HG03460 (cell line): ENCODE measurements around the gene DOK6.

Experiments used
- ATAC-seq: cut with Tn5 transposase; IDR thresholded peaks from one replicate; pipeline ENCODE4 v1.9.1; 2021; ENCODE audit not compliant: unreplicated experiment

Gene DOK6

GRCh38 chr18:69730664-69731063 is 330.0 kb downstream of the DOK6 start:
- ATAC-seq: no peak

- ATAC-seq: no peak
Measured at GRCh38 chr18:69734536-69734935, 333.8 kb downstream of the DOK6 start.

GRCh38 chr18:69736730-69737129 is 336.0 kb downstream of the DOK6 start:
- ATAC-seq: no peak

GRCh38 chr18:69737851-69738250 is 337.2 kb downstream of the DOK6 start:
- ATAC-seq: no peak

GRCh38 chr18:69747388-69747787 is 346.7 kb downstream of the DOK6 start:
- no peak for ATAC-seq

GRCh38 chr18:69752737-69753380 is 352.2 kb downstream of the DOK6 start:
- ATAC-seq: no peak

- no peak for ATAC-seq
Measured at GRCh38 chr18:69754108-69754507, 353.4 kb downstream of the DOK6 start.

- ATAC-seq: no peak
Measured at GRCh38 chr18:69755041-69755440, 354.4 kb downstream of the DOK6 start.

GRCh38 chr18:69755856-69756496 is 355.3 kb downstream of the DOK6 start:
- ATAC-seq: no peak

GRCh38 chr18:69757733-69758132 is 357.0 kb downstream of the DOK6 start:
- ATAC-seq: no peak

- ATAC-seq: no peak
Measured at GRCh38 chr18:69758458-69758857, 357.8 kb downstream of the DOK6 start.

- no peak for ATAC-seq
Measured at GRCh38 chr18:69759046-69759445, 358.4 kb downstream of the DOK6 start.

- no peak for ATAC-seq
Measured at GRCh38 chr18:69763002-69763401, 362.3 kb downstream of the DOK6 start.

- no peak for ATAC-seq
Measured at GRCh38 chr18:69763821-69764220, 363.1 kb downstream of the DOK6 start.

- ATAC-seq: no peak
Measured at GRCh38 chr18:69770238-69770637, 369.6 kb downstream of the DOK6 start.

- ATAC-seq: no peak
Measured at GRCh38 chr18:69774831-69775230, 374.1 kb downstream of the DOK6 start.

- no peak for ATAC-seq
Measured at GRCh38 chr18:69777248-69777647, 376.6 kb downstream of the DOK6 start.

- ATAC-seq: no peak
Measured at GRCh38 chr18:69778680-69779079, 378.0 kb downstream of the DOK6 start.

GRCh38 chr18:69780851-69781250 is 380.2 kb downstream of the DOK6 start:
- no peak for ATAC-seq

GRCh38 chr18:69784815-69785214 is 384.1 kb downstream of the DOK6 start:
- no peak for ATAC-seq

GRCh38 chr18:69785466-69785865 is 384.8 kb downstream of the DOK6 start:
- no peak for ATAC-seq

- ATAC-seq: no peak
Measured at GRCh38 chr18:69786427-69786826, 385.7 kb downstream of the DOK6 start.
